Stimulated activated CD4-positive, alpha-beta T cell treated with anti-CD3 and anti-CD28 coated beads, TNF-alpha, amount 100 ng/mL, for 1 hour (primary cell): Measurements from ENCODE around the gene ST7L.
"Not testable (repeated sequence)": the region's sequence is repeated elsewhere in the genome, so short reads cannot be mapped to it uniquely, and the experiment has no call there.

ENCODE experiments used
- DNase-seq, 3 donors: peaks; one replicate each; pipeline ENCODE4 v3.0.0-alpha.2; 2020; ENCODE audit warnings: low read depth in 3 of 3, low spot score in 1 of 3

Gene ST7L

GRCh38 chr1:112496290-112496689, 122.7 kb downstream of the ST7L start:
- DNase-seq: no peak

DNA sequence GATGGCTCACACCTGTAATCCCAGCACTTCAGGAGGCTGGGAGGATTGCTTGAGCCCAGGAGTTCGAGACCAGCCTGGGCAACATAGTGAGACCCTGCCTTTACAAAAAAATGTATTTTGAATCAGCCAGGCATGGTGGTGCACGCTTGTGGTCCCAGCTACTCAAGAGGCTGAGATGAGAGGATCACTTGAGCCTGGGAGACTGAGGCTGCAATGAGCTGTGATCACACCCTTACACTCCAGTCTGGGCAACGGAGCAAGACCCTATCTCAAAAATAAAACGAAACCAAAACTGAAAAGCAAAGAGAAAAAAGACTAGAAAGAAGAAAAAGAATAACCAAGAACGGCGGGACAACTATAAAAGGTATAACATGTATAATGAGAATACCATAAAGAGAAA, 125.6 kb downstream of the ST7L start:
- no peak for DNase-seq

- no peak for DNase-seq
Observed at GRCh38 chr1:112492076-112492475, 126.9 kb downstream of the ST7L start.

- DNase-seq: no peak
Observed at GRCh38 chr1:112488141-112488540, 130.8 kb downstream of the ST7L start.

- not testable (repeated sequence) for DNase-seq
Observed at GRCh38 chr1:112487686-112488085, 131.3 kb downstream of the ST7L start.

DNA sequence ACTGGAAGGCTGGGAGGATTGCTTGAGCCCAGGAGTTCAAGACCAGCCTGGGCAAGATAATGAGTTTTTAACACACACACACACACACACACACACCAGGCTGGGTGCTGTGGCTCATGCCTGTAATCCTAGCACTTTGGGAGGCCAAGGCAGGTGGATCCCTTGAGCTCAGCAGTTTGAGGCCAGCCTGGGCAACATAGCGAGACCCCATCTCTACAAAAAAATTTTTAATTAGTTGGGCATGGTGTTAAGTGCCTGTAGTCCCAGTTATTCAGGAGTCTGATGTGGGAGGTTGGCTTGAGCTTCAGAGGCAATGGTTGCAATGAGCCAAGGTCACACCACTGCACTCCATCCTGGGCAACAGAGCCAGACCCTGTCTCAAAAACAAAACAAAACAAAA, 132.9 kb downstream of the ST7L start:
- DNase-seq: not testable (repeated sequence)

DNA sequence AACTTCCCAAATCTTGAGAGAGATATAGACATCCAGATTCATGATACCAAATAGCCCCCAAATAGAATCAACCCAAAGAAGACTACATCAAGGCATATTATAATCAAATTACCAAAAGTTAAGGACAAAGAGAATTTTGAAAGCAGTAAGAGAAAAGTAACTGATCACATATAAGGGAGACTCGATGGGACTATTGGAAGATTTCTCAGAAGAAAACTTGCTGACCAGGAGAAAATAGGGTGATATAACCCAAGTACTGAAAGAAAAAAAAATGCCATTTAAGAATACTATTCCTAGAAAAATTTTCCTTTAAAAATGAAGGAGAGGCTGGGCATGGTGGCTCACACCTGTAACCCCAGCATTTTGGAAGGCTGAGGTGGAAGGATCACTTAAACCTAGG, 140.6 kb downstream of the ST7L start:
- DNase-seq: no peak

GRCh38 chr1:112477550-112477949, 141.4 kb downstream of the ST7L start:
- no peak for DNase-seq
